Activated naive CD8-positive, alpha-beta T cell treated with anti-CD3 and anti-CD28 coated beads for 36 hours (primary cell): ENCODE results near the gene SMIM32. TPM values are rescaled to one million over a fixed set of nuclear protein-coding genes. Genes with fewer than 3 reads are reported as not detected.

Source experiments
- DNase-seq: peaks from one replicate; pipeline ENCODE4 v3.0.0; 2021
- H3K27ac Mint-ChIP-seq: one replicate; pipeline ENCODE4 v1.8.0; 2022; ENCODE audit warnings: mild to moderate bottlenecking, moderate library complexity, mixed read lengths
- H3K27me3 Mint-ChIP-seq: one replicate; pipeline ENCODE4 v1.8.0; 2022; ENCODE audit warnings: mild to moderate bottlenecking, mixed read lengths
- H3K36me3 Mint-ChIP-seq: one replicate; pipeline ENCODE4 v1.8.0; 2021; ENCODE audit warnings: mild to moderate bottlenecking, mixed read lengths
- H3K4me1 Mint-ChIP-seq: one replicate; pipeline ENCODE4 v1.8.0; 2021; ENCODE audit warnings: mixed read lengths
- H3K4me3 Mint-ChIP-seq: one replicate; pipeline ENCODE4 v1.8.0; 2022; ENCODE audit warnings: mild to moderate bottlenecking, moderate library complexity, mixed read lengths
- H3K9me3 Mint-ChIP-seq: one replicate; pipeline ENCODE4 v1.8.0; 2022; ENCODE audit warnings: mixed read lengths
- total RNA-seq, 2 experiments: library from RNA; stranded (reverse); gene quantifications; one replicate each; pipeline ENCODE4 v1.2.3, GENCODE V29; 2021

The SMIM32 gene
- total RNA-seq, 2 experiments from 2014 or later, result not detected

DNA sequence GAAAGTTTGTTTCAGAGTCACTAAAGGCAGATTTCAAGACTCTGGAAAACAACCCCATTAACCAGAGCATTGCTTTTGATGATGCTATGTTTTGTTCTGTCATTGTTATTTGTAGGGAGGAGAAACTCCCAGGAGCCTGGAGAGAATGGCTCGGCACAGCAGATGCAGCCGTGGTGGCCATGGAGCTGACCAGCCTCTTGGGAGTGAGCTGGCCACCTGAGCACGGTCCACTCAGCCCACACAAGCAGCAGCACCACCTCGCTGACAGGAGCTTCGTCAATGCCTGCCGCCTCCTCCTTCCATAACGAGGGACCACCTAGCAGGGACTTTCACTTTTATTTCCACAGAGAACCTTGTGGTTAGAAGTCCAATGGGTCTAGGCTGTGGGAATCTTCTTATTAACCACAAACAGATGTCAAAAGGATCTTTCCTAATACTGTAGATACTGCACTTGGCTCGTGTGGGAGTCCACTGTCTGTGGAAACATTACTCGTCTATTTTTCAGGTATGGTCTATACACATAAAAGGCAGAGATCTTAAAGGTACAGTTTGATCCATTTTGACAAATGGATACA, 21.0 kb upstream of the SMIM32 start:
- H3K27ac Mint-ChIP-seq, result no peak overlapping the region
- DNase-seq, result no peak

DNA sequence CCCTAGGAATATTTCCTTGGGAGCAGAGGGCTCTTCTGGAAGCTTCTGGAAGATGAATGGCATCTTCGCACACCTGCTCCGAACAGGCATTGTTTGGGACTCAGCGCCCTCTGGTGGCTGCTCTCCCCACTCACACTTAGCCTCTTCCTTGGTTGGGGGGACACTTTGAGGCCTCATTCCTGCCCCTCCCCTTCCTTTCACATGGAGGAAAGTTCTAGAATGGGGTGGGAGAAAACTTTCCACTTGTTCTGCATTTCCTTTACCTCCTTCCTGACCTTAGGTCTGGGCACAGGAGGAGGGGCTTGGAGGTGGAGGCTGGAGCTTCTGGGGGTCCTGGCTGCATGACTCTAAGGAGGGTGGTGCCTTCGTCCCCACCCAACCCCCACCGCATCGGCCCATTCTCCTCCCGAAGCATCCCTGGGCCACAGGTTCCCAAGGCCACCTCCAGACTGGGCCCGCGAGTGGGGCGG, 19.3 kb upstream of the SMIM32 start:
- H3K27me3 Mint-ChIP-seq, result peaks cover 41% of the 10 kb centered on the region

More for the DNA sequence above, 21.0 kb upstream of the SMIM32 start:
- no peaks in the 10 kb centered on the region for H3K9me3 Mint-ChIP-seq
- H3K36me3 Mint-ChIP-seq, result no peaks in the 10 kb centered on the region
- no peak overlapping the region for H3K4me3 Mint-ChIP-seq
- H3K27me3 Mint-ChIP-seq, result peaks cover 41% of the 10 kb centered on the region
- peaks cover 2% of the 10 kb centered on the region for H3K4me1 Mint-ChIP-seq

DNA sequence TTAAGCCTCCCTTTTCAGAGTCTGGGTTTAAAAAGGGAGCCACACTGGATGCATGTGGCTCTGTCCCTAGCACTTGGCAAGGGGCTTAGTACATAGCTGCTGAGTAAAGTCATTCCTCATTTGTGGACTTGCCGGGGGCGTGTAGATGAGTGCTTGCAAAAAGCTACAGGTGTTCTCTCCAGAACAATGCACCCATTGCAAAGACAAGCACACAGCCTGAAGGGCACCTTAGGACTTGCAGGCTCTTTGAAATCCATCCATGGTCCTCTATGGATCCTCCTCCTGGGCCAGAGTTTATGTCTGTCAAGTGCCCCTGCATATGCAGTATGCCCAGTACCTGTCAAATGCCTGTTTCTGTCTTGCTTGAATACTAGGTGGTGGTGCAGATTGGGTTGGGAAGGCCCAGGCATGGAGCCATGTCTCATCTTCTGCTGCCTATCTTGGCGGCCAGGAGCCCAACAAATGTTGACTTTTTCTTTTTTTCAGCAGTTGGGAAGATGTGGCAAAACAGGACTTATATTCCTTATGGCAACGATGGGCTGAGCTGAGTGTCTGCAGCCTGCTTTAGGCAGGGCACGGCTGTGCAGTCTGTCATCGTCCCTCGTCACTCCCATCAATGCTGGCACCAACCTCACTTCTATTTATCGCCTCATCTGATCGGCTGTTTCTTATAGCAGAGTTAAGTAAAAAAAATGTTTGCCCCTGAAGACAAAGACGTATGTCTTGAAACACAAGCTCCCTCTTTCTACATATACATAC, 18.5 kb upstream of the SMIM32 start:
- DNase-seq, result no peak
- H3K4me1 Mint-ChIP-seq, result peaks cover 2% of the 10 kb centered on the region
- no peak overlapping the region for H3K27ac Mint-ChIP-seq
- H3K27me3 Mint-ChIP-seq, result peaks cover 35% of the 10 kb centered on the region
- H3K36me3 Mint-ChIP-seq, result no peaks in the 10 kb centered on the region
- H3K9me3 Mint-ChIP-seq, result no peaks in the 10 kb centered on the region
- H3K4me3 Mint-ChIP-seq, result no peak overlapping the region

More for the DNA sequence above, 19.3 kb upstream of the SMIM32 start:
- DNase-seq, result peak; percentile 28
- H3K9me3 Mint-ChIP-seq, result no peaks in the 10 kb centered on the region
- H3K27ac Mint-ChIP-seq, result no peak overlapping the region
- H3K36me3 Mint-ChIP-seq, result no peaks in the 10 kb centered on the region
- peaks cover 2% of the 10 kb centered on the region for H3K4me1 Mint-ChIP-seq
- H3K4me3 Mint-ChIP-seq, result no peak overlapping the region

DNA sequence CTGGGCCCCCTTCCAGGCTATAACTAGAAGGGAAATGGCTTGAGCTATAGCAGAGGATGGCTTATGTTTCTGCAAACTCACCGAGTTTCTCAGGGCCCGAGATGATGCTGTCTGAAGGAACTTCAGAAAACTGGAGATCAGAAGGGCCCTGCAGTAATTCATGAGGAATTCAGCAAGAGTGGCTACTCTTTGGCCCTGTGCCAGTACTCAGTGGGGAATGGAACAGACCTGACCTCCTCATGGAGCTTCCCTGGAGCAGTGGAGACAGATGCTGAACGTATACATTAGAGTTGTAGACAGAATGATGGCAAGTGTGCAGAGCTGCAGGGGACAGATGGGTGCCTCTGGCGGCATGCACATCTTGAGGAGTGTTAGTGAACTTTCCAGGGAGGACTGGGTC, 17.3 kb upstream of the SMIM32 start:
- Mint-ChIP-seq H3K9me3 (no peaks in the 10 kb centered on the region), H3K4me3 (no peak overlapping the region), H3K4me1 (peaks cover 2% of the 10 kb centered on the region), H3K27ac (no peak overlapping the region), H3K36me3 (no peaks in the 10 kb centered on the region), H3K27me3 (peaks cover 25% of the 10 kb centered on the region)
- no peak for DNase-seq

DNA sequence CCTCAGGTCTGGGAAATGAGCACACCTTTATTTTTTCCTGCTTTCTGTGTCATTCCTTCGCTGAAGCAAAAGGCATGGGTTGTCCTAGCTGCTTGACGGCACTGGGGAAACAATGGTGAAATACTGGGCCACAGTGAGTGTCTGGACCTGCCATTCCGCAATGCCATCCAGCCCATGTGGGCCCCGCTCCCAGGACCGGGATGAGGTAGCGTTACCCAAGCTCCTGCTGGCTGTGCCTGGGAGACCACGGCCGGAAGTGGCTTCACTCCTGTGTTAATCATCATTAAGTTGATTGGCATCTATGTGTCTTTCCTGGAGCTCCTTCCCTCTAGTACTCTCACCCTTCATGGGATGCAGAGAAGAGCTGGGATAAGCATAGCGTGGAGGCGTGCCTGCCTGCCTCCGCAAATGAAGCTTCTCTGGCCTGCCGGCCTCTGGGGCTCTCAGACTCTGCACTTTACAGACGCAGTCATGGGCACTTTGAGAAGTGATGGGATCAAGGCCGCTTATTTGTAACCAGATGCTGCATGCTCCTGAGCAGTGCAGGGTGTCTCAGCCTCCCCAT, 16.5 kb upstream of the SMIM32 start:
- Mint-ChIP-seq H3K27me3 (peaks cover 25% of the 10 kb centered on the region), H3K4me1 (peaks cover 2% of the 10 kb centered on the region), H3K27ac (no peak overlapping the region), H3K4me3 (no peak overlapping the region), H3K36me3 (no peaks in the 10 kb centered on the region), H3K9me3 (no peaks in the 10 kb centered on the region)
- no peak for DNase-seq

DNA sequence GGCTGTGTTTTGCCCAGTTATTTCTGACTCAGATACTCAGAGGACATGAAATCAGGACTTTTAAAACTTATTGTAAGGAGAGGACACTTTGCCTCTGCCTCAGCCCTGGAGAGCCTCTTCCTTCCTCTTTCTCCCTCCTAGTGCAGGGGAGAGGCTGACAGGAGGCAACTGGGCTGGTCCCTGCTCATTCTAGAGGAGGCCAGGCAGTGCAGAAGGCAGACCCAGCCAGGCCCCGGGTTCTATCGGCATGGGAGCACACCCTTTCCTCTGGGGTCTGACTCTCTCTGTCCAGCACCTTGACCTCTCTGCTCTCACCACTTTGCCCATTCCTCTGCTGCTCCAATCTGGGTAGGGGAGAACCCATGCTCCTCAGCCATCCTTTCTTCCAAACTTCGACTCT, 16.0 kb upstream of the SMIM32 start:
- DNase-seq, result no peak
- Mint-ChIP-seq H3K9me3 (no peaks in the 10 kb centered on the region), H3K36me3 (no peaks in the 10 kb centered on the region), H3K27ac (no peak overlapping the region), H3K27me3 (peaks cover 24% of the 10 kb centered on the region), H3K4me1 (peaks cover 2% of the 10 kb centered on the region), H3K4me3 (no peak overlapping the region)

DNA sequence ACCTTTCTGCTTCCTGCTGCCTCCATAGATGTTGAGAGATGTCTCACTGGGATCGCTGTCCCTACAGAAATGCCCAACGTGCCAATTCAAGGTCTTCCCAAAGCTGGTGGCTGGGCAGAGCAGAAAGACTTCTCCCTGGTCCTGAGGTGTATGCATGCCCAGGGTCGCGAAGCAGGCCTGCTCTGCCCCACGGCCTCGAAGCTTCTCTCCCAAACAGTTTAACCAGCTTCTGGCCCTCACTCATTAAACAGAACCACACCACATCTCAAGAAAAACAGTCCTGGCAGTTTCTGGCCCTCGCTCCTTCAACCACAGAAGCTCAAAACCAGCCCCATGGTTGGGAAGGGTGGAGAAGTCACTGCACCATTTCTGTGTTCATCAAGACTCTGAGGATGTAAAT, 14.7 kb upstream of the SMIM32 start:
- H3K27me3 Mint-ChIP-seq, result peaks cover 16% of the 10 kb centered on the region
- no peak overlapping the region for H3K4me3 Mint-ChIP-seq
- no peak for DNase-seq
- no peaks in the 10 kb centered on the region for H3K9me3 Mint-ChIP-seq
- no peaks in the 10 kb centered on the region for H3K36me3 Mint-ChIP-seq
- H3K27ac Mint-ChIP-seq, result no peak overlapping the region
- H3K4me1 Mint-ChIP-seq, result peaks cover 2% of the 10 kb centered on the region

DNA sequence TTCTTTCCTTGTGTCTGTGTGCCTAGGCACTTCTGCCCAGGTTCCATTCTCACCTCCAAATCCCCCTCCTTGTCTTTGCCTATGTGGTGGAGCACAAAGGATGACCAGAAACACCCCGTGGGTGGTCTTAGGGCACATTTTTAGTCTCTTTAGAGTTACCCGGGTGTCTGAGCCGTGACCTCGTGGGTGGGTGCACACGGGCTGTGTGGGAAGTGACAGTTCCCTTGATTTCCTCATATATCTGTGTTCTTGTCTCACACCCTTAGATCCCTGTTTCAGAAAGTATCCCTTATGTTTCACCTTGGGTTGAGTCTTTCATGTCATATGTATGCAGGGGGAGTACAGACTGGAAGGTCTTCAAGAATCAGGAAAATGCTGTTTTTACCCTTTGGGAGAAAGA, 13.4 kb upstream of the SMIM32 start:
- Mint-ChIP-seq H3K27me3 (peaks cover 11% of the 10 kb centered on the region), H3K36me3 (no peaks in the 10 kb centered on the region), H3K9me3 (no peaks in the 10 kb centered on the region), H3K4me3 (no peak overlapping the region), H3K4me1 (no peaks in the 10 kb centered on the region), H3K27ac (no peak overlapping the region)
- DNase-seq, result no peak

DNA sequence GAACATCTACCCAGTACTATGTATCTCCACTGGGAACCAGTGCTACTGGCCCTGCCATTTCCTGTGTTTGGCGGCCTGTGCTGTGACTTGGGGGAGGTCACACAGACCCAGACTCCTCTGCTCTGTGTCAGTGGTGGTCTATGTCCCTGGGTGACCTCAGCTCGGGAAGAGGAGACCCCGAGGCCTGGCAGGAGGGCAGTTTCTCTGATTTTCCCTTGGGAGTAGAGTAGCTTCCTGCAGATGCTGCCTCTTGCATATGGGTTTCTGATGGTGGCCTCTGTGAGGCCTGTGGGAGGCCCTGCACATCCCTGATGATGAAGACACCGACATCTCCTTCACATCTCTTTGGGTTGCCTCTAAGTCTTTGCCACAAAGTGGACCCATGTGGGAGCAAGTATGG, 13.0 kb upstream of the SMIM32 start:
- Mint-ChIP-seq H3K36me3 (no peaks in the 10 kb centered on the region), H3K27ac (no peak overlapping the region), H3K4me3 (no peak overlapping the region), H3K9me3 (no peaks in the 10 kb centered on the region), H3K4me1 (no peaks in the 10 kb centered on the region), H3K27me3 (peaks cover 11% of the 10 kb centered on the region)
- DNase-seq, result no peak

DNA sequence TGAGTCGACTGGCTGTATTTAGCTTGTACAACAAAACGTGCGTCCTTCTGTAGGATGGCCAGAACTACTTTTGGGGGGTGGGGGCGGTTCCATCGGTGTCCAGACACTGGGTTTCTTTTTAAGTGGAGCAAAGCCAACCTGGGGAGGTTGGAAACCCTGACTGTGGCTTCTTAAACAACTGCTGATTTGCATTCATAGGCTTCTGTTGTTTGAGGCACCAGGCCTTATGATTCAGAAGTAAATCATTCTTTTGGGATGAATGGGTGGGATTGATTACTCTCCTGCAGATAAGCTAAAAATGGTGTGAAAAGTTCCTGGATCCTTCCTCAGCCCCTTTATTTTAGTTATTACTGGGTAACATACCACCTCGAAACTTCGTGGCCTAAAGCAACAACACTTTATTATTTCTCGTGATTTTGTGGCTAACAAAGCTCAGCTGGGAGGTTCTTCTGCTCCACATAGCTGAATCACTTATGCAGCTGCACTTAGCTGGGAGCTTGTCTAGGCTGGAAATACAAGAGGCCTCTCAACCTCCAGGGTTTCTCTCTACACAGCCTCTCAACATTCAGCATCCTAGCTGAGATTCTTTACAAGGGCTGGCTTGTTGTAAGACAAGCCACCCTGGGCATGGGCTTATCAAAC, 12.2 kb upstream of the SMIM32 start:
- no peaks in the 10 kb centered on the region for H3K9me3 Mint-ChIP-seq
- no peaks in the 10 kb centered on the region for H3K4me1 Mint-ChIP-seq
- no peak overlapping the region for H3K4me3 Mint-ChIP-seq
- H3K27me3 Mint-ChIP-seq, result peaks cover 8% of the 10 kb centered on the region
- no peak overlapping the region for H3K27ac Mint-ChIP-seq
- no peaks in the 10 kb centered on the region for H3K36me3 Mint-ChIP-seq
- no peak for DNase-seq

DNA sequence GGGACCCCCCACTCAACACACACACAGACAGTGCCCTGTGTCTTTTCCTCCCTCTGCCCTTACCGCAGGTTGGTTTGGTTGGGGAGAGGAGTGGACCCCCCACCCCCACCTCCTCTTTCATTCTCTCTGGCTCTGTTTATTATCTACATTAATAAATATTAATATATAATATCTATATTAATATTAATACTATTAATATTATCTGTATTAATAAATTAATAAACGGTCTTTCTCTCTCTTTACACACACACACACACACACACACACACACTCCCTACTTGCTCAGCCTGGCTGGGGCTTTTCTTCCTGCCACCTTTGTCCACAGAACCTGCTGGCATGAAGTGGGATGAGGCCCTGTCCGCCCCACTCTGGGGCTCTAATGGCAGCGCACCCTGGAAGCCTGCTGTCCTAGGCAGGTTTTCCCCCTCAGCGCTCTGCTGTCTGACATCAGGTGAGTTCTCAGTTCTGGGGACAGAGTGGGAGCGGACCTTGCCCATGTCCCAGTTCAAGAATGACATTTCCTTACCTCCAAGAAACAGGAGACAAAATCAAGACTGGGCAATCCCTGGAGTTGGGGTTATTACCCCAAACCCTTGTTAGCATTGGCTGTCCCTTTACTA, 10.5 kb upstream of the SMIM32 start:
- DNase-seq, result no peak
- Mint-ChIP-seq H3K27me3 (peaks cover 8% of the 10 kb centered on the region), H3K9me3 (no peaks in the 10 kb centered on the region), H3K4me1 (no peaks in the 10 kb centered on the region), H3K36me3 (no peaks in the 10 kb centered on the region), H3K27ac (no peak overlapping the region), H3K4me3 (no peak overlapping the region)

DNA sequence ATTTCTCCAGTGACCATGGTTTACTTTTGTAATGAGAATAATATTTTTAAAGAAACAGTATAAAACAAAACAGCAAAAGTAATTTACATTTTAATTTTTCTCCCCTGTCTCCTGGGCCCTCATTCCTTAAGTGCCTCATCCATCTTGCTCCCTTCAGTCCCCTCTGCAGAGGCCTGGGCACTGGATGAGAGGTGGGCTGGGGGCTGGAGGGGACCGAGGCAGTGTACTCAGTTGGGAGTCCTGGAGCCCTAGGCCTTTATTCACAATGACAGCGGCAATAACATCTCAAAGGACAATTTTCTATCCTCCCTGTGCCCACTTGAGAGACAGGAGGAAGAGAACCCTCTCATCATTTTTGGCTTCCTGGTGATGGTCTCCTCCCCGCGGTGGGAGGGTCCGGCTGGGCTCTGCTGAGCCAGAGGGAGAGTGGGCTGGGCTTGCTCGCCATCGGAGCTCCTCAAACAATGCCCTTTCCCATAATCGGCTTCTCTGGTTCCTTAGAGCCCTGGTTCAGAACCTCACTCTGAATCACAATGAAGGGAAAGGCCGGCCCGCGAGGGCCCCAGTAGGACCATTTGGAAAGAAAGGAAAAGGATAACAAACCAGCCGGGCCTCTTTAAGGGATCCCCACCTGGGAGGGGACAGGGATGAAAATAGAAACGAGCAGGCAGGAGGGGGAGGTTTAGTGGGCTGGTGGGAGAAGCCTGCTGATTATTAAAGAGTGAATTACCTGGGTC, 9.7 kb upstream of the SMIM32 start:
- DNase-seq, result no peak
- H3K27ac Mint-ChIP-seq, result no peak overlapping the region
- H3K4me3 Mint-ChIP-seq, result no peak overlapping the region
- H3K9me3 Mint-ChIP-seq, result no peaks in the 10 kb centered on the region
- no peaks in the 10 kb centered on the region for H3K4me1 Mint-ChIP-seq
- H3K27me3 Mint-ChIP-seq, result peaks cover 9% of the 10 kb centered on the region
- H3K36me3 Mint-ChIP-seq, result no peaks in the 10 kb centered on the region

DNA sequence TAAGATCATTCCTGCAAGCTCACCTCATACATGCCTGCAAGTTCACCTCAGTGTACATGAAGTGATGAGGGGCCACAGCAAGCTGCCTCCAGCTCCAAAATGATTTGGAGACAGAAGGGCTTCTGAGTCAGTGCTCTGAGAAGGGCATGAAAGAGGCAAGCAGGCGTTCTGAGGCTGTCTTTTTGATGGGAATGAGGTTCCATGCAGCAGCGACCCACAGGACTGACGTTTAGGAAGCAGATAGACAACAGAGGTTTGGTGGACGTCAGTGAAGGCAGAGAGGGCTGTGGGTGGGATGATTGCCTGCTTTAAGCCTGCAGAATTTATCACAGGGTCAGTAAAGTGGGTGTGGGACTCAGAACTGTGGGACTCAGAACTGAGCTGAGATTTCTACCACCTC, 8.9 kb upstream of the SMIM32 start:
- no peak overlapping the region for H3K4me3 Mint-ChIP-seq
- H3K9me3 Mint-ChIP-seq, result no peaks in the 10 kb centered on the region
- peaks cover 16% of the 10 kb centered on the region for H3K27me3 Mint-ChIP-seq
- H3K4me1 Mint-ChIP-seq, result no peaks in the 10 kb centered on the region
- H3K36me3 Mint-ChIP-seq, result no peaks in the 10 kb centered on the region
- no peak for DNase-seq
- H3K27ac Mint-ChIP-seq, result no peak overlapping the region

DNA sequence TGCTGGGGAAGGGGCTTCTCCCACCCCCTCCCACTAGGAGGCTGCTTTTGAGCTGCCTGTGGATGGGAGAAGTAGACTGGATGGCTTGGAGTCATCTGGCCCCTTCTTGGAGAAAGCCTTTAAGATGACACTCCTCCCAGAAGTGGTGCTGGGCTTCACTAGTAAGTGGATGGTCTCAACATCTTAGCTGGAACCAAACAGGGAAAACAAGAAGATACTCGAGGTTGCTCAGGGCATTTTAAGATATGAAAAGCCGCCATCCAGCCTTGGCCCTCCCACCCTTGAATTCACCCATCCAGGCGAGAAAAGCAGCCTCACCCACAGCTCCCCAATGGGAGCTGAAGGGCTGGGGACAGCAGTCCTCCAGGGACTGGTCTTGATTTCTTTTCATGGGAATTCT, 7.8 kb upstream of the SMIM32 start:
- Mint-ChIP-seq H3K9me3 (no peaks in the 10 kb centered on the region), H3K36me3 (no peaks in the 10 kb centered on the region), H3K27me3 (peaks cover 23% of the 10 kb centered on the region), H3K4me1 (no peaks in the 10 kb centered on the region), H3K27ac (no peak overlapping the region), H3K4me3 (no peak overlapping the region)
- no peak for DNase-seq
